DOHH2 (cell line): ENCODE measurements around the gene PNPLA2.

Experiments
- H3F3A ChIP-seq: fragments of 200-600 bp; sonication (generic), shearing (Covaris generic); 2 replicates; pipeline ENCODE4 v1.6.0; 2016; ENCODE audit warnings: antibody characterized with exemption, mild to moderate bottlenecking; ENCODE audit not compliant: control insufficient read depth, insufficient read depth
- H3K27ac ChIP-seq: fragments of 200-600 bp; sonication (generic); 2 replicates; pipeline ENCODE4 v1.5.1; 2014; ENCODE audit warnings: low read depth, mild to moderate bottlenecking, low read length, moderate library complexity
- H3K27me3 ChIP-seq: fragments of 200-600 bp; sonication (generic); 2 replicates; pipeline ENCODE4 v1.6.1; 2014; ENCODE audit warnings: mild to moderate bottlenecking, low read length, mixed read lengths; ENCODE audit not compliant: control insufficient read depth
- H3K36me3 ChIP-seq: fragments of 200-600 bp; sonication (generic); 2 replicates; pipeline ENCODE4 v1.6.1; 2014; ENCODE audit warnings: mild to moderate bottlenecking, low read length, moderate library complexity, mixed read lengths; ENCODE audit not compliant: control insufficient read depth
- H3K4me1 ChIP-seq: fragments of 200-600 bp; sonication (generic); 2 replicates; pipeline ENCODE4 v1.6.1; 2014; ENCODE audit warnings: mild to moderate bottlenecking, low read length, mixed read lengths; ENCODE audit not compliant: control insufficient read depth
- H3K4me2 ChIP-seq: fragments of 200-600 bp; sonication (generic); 2 replicates; pipeline ENCODE4 v1.6.0; 2014; ENCODE audit warnings: mild to moderate bottlenecking, low read length, moderate library complexity
- H3K4me3 ChIP-seq: fragments of 200-600 bp; sonication (generic); 2 replicates; pipeline ENCODE4 v1.5.1; 2014; ENCODE audit warnings: mild to moderate bottlenecking, low read length, mixed read lengths
- H3K79me2 ChIP-seq: fragments of 200-600 bp; sonication (generic); 2 replicates; pipeline ENCODE4 v1.6.1; 2014; ENCODE audit warnings: mild to moderate bottlenecking, low read length, mixed read lengths; ENCODE audit not compliant: control insufficient read depth
- H3K9me2 ChIP-seq: fragments of 200-600 bp; sonication (generic); replicated peaks from 2 replicates; pipeline ENCODE4 v1.6.1; 2014; ENCODE audit warnings: mild to moderate bottlenecking, low read length, mixed read lengths; ENCODE audit not compliant: control insufficient read depth
- H3K9me3 ChIP-seq: fragments of 200-600 bp; sonication (generic); 2 replicates; pipeline ENCODE4 v1.6.1; 2014; ENCODE audit warnings: antibody characterized with exemption, low read length, mixed read lengths; ENCODE audit not compliant: control insufficient read depth, insufficient read depth
- H4K20me1 ChIP-seq: fragments of 200-600 bp; sonication (generic); 2 replicates; pipeline ENCODE4 v1.6.0; 2014; ENCODE audit warnings: low read depth, mild to moderate bottlenecking, antibody characterized with exemption, low read length, moderate library complexity; ENCODE audit not compliant: control insufficient read depth, insufficient read depth
- EZH2phosphoT487 ChIP-seq: fragments of 200-600 bp; sonication (generic); IDR thresholded peaks from 2 replicates; pipeline ENCODE4 v1.6.1; 2017; ENCODE audit warnings: borderline replicate concordance, mild to moderate bottlenecking, antibody characterized with exemption, low read length, moderate library complexity, mixed read lengths
- TF ChIP-seq, protein P1 (sequence below): fragments of 200-600 bp; sonication (generic); IDR thresholded peaks from one replicate; pipeline ENCODE4 v1.5.1; 2014; ENCODE audit warnings: antibody characterized with exemption, mild to moderate bottlenecking, low read depth, low read length; ENCODE audit not compliant: poor library complexity, severe bottlenecking

Gene PNPLA2

DNA sequence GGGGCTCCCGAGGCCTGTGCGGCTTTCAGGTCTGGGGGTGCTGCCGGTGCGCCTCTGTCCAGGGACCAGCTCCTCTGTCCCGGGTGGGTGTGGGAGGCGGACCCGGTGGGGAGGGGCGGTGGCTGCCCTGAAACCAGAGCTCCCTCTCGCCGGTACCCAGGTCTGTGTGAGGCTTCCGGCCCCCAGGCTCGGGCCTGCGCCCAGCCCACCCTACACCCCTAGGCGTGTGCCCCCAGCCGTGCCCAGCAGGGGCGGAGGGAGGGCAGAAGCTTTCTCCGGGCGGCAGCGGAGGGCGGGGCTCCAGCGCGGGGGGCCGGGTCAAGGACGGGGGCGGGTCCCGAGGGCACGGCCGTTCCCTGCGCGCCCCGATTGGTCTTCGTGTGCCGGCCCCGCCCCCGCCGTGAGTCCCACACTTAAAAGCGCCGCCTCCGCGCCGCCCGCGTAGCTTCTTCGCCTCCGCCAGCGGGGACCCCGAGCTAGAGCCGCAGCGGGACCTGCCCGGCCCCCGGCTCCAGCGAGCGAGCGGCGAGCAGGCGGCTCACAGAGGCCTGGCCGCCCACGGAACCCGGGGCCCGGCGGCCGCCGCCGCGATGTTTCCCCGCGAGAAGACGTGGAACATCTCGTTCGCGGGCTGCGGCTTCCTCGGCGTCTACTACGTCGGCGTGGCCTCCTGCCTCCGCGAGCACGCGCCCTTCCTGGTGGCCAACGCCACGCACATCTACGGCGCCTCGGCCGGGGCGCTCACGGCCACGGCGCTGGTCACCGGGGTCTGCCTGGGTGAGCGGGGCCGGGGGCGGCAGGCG lies 616 bp downstream of the PNPLA2 start:
- Histone ChIP-seq H3K4me3 (peak overlapping the region; percentile 73), H3K27me3 (no peaks in the 10 kb centered on the region), H3K9me2 (no peaks in the 10 kb centered on the region), H3K4me2 (peak overlapping the region; percentile 83), H3K79me2 (peaks cover 16% of the 10 kb centered on the region), H4K20me1 (peaks cover 11% of the 10 kb centered on the region), H3F3A (peaks cover 20% of the 10 kb centered on the region), H3K4me1 (peaks cover 17% of the 10 kb centered on the region), H3K27ac (peak overlapping the region; percentile 44), H3K36me3 (peaks cover 17% of the 10 kb centered on the region; the same call in 1 of the 2 replicates), H3K9me3 (no peaks in the 10 kb centered on the region)
- no peak for TF ChIP-seq EZH2phosphoT487
- TF ChIP-seq, protein P1, sequence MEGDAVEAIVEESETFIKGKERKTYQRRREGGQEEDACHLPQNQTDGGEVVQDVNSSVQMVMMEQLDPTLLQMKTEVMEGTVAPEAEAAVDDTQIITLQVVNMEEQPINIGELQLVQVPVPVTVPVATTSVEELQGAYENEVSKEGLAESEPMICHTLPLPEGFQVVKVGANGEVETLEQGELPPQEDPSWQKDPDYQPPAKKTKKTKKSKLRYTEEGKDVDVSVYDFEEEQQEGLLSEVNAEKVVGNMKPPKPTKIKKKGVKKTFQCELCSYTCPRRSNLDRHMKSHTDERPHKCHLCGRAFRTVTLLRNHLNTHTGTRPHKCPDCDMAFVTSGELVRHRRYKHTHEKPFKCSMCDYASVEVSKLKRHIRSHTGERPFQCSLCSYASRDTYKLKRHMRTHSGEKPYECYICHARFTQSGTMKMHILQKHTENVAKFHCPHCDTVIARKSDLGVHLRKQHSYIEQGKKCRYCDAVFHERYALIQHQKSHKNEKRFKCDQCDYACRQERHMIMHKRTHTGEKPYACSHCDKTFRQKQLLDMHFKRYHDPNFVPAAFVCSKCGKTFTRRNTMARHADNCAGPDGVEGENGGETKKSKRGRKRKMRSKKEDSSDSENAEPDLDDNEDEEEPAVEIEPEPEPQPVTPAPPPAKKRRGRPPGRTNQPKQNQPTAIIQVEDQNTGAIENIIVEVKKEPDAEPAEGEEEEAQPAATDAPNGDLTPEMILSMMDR, result no peak

- peak overlapping the region; percentile 73 for H3K4me3 ChIP-seq
- H3K27ac ChIP-seq, result peak overlapping the region; percentile 44
- no peak for TF ChIP-seq EZH2phosphoT487
- TF ChIP-seq, protein P1, result no peak
- H3K79me2 ChIP-seq, result peaks cover 16% of the 10 kb centered on the region
- peaks cover 18% of the 10 kb centered on the region for H3K36me3 ChIP-seq
- H3K27me3 ChIP-seq, result no peaks in the 10 kb centered on the region
- peaks cover 15% of the 10 kb centered on the region for H3F3A ChIP-seq
- peak overlapping the region; percentile 83 for H3K4me2 ChIP-seq
- peaks cover 11% of the 10 kb centered on the region for H4K20me1 ChIP-seq
- no peaks in the 10 kb centered on the region for H3K9me2 ChIP-seq
- H3K4me1 ChIP-seq, result peaks cover 17% of the 10 kb centered on the region
- no peaks in the 10 kb centered on the region for H3K9me3 ChIP-seq
These were observed 1.4 kb downstream of the PNPLA2 start for GRCh38 chr11:819943-820649.

- peaks cover 11% of the 10 kb centered on the region for H4K20me1 ChIP-seq
- TF ChIP-seq, protein P1, result no peak
- TF ChIP-seq EZH2phosphoT487, result no peak
These were observed 2.2 kb downstream of the PNPLA2 start for GRCh38 chr11:820655-821511.

More at GRCh38 chr11:820655-821511, 2.2 kb downstream of the PNPLA2 start:
- H3K9me3 ChIP-seq, result no peaks in the 10 kb centered on the region
- H3K4me1 ChIP-seq, result peaks cover 17% of the 10 kb centered on the region
- H3K9me2 ChIP-seq, result no peaks in the 10 kb centered on the region
- H3K27ac ChIP-seq, result no peak overlapping the region
- peak overlapping the region; percentile 73 for H3K4me3 ChIP-seq
- peak overlapping the region; percentile 83 for H3K4me2 ChIP-seq
- H3K79me2 ChIP-seq, result peaks cover 16% of the 10 kb centered on the region
- peaks cover 16% of the 10 kb centered on the region for H3K36me3 ChIP-seq
- H3F3A ChIP-seq, result peaks cover 10% of the 10 kb centered on the region
- H3K27me3 ChIP-seq, result no peaks in the 10 kb centered on the region
